ENCODE measurements around the gene ATP6AP1. TPM values are rescaled to one million over a fixed set of nuclear protein-coding genes. Genes with fewer than 3 reads are reported as not detected.

ATP6AP1 gene
- total and polyA plus RNA-seq, 10 of the 15 experiments (the other 5 are each of a cell fraction or from before 2014, with no cell fraction given), result 4.5 to 56.4 (median 32.0) TPM

- Histone ChIP-seq H3K4me1 (ENCODE audit: control insufficient read depth, insufficient read depth, low read length) (no peaks in the 10 kb centered on the region), H3K27ac (ENCODE audit: control insufficient read depth, insufficient read depth) (no peak overlapping the region), H3K27me3 (replicated peaks in 1 of 2; ENCODE audit: control insufficient read depth in 2 of 2, insufficient read depth in 2 of 2, low read length in 1 of 2) (no peaks in the 10 kb centered on the region), H3K9me3 (replicated peaks; ENCODE audit: control insufficient read depth, insufficient read depth, low read length) (no peaks in the 10 kb centered on the region; the same call in 2 of the 3 replicates), H3K4me2 (ENCODE audit: control insufficient read depth, insufficient read depth) (no peak overlapping the region), H3K4me3 (no peak overlapping the region), H4K20me1 (ENCODE audit: control insufficient read depth, insufficient read depth) (no peaks in the 10 kb centered on the region), H3K9ac (ENCODE audit: control insufficient read depth, insufficient read depth, low read length) (no peak overlapping the region), H2AFZ (ENCODE audit: control insufficient read depth, low read depth, low read length) (no peak overlapping the region), H3K36me3 (ENCODE audit: control insufficient read depth in 2 of 2, insufficient read depth in 2 of 2, low read length in 1 of 2) (peaks cover 0 to 2% of the 10 kb centered on the region in 2 experiments; a peak in 2 of 4 replicates), H3K79me2 (ENCODE audit: control insufficient read depth, insufficient read depth, low read length) (peaks cover 9% of the 10 kb centered on the region)
- intact Hi-C loops (cut with micrococcal nuclease; ENCODE audit: unreplicated experiment), result no loop called here
- WGBS (ENCODE audit: insufficient coverage, insufficient replicate concordance, low lambda C conversion rate, missing lambda C conversion rate), result 55% methylated on average over 8 of the region's 8 CpGs
- ChIA-PET SMC1A (ENCODE audit: uncharacterized antibody, unreplicated experiment) (no interaction called here), CTCF (interaction anchor here (0.6 kb wide), 1 partner anchor 14 kb away, joined by 3 read pairs; no protein-coding TSS in a partner anchor), POLR2A (no interaction called here), RAD21 (ENCODE audit: unreplicated experiment) (no interaction called here)
- no TSS peak for BruUV-seq (replicated peaks)
- FAIRE-seq, result no peak
- TF ChIP-seq RFX5 (IDR thresholded peaks at IDR 0.05; ENCODE audit: low read depth, low read length) (no peak), STAT1 (conservative IDR thresholded peaks at IDR 0.05) (no peak), NR2C2 (IDR thresholded peaks at IDR 0.05; ENCODE audit: borderline replicate concordance, control insufficient read depth, insufficient read length, low read depth) (no peak), HSF1 (IDR thresholded peaks at IDR 0.05; ENCODE audit: low read depth, low read length) (no peak), CREM (IDR thresholded peaks at IDR 0.05; ENCODE audit: low read depth) (no peak), RAD51 (IDR thresholded peaks at IDR 0.05) (no peak), MYC (IDR thresholded peaks at IDR 0.05; ENCODE audit: insufficient read depth, insufficient read length, insufficient replicate concordance, low read length, severe bottlenecking) (no peak), WRNIP1 (IDR thresholded peaks at IDR 0.05; ENCODE audit: borderline replicate concordance, low read depth, low read length) (no peak), KDM1A (IDR thresholded peaks at IDR 0.05; ENCODE audit: borderline replicate concordance) (no peak), SUZ12 (IDR thresholded peaks at IDR 0.05; ENCODE audit: unreplicated experiment) (no peak), GATAD2B (conservative IDR thresholded peaks at IDR 0.05; ENCODE audit: low read depth) (no peak), TCF3 (IDR thresholded peaks at IDR 0.05; ENCODE audit: borderline replicate concordance, insufficient read depth, low read depth, low read length) (no peak)
- ATAC-seq, result no peak
- in situ Hi-C loops (cut with MboI), result no loop called here
- DNase-seq (ENCODE audit: low read depth, low spot score), result no peak
Measured at GRCh38 chrX:154462396-154462795, 33.9 kb downstream of the ATP6AP1 start.

All from GM12878 (cell line).